HepG2 (cell line): Measurements from ENCODE around the gene DHX57. TPM values are rescaled to one million over a fixed set of nuclear protein-coding genes. Genes with fewer than 3 reads are reported as not detected.

Source experiments
- HOXA3 ChIP-seq: sonication (generic); formaldehyde crosslinking; IDR thresholded peaks from 2 replicates; pipeline ENCODE4 v1.5.0; 2020; ENCODE audit warnings: missing genetic modification reagents
- IRX3 ChIP-seq: sonication (generic); formaldehyde crosslinking; IDR thresholded peaks from 2 replicates; pipeline ENCODE4 v1.8.1; 2023; ENCODE audit warnings: mild to moderate bottlenecking, low read depth, missing genetic modification reagents, borderline replicate concordance
- ISL2 ChIP-seq: sonication (generic); formaldehyde crosslinking; IDR thresholded peaks from 2 replicates; pipeline ENCODE4 v1.5.0; 2020; ENCODE audit warnings: missing genetic modification reagents
- KDM5A ChIP-seq: fragments of 200-600 bp; sonication (generic); IDR thresholded peaks from 2 replicates; pipeline ENCODE4 v1.7.0; 2018; ENCODE audit warnings: antibody characterized with exemption, mild to moderate bottlenecking, low read length, borderline replicate concordance
- MXD4 ChIP-seq: IDR thresholded peaks from 2 replicates; pipeline ENCODE4 v1.6.1; 2016; ENCODE audit warnings: mild to moderate bottlenecking, missing biosample characterization, missing genetic modification reagents
- PLRG1 ChIP-seq: fragments of 450-650 bp; conservative IDR thresholded peaks from 2 replicates; pipeline ENCODE4 v1.6.1; 2016
- SRSF1 ChIP-seq: fragments of 200-400 bp; formaldehyde crosslinking; optimal IDR thresholded peaks from 2 replicates; pipeline ENCODE3; 2017; ENCODE audit warnings: mild to moderate bottlenecking, low read depth, low read length, moderate library complexity
- TP53 ChIP-seq: sonication (generic); formaldehyde crosslinking; conservative IDR thresholded peaks from 2 replicates; pipeline ENCODE4 v1.4.0; 2020; ENCODE audit warnings: missing genetic modification reagents
- ZKSCAN1 ChIP-seq: fragments of 150-350 bp; IDR thresholded peaks from 2 replicates; pipeline ENCODE4 v1.6.1; 2014; ENCODE audit warnings: low read length
- ZNF543 ChIP-seq: sonication (generic); formaldehyde crosslinking; IDR thresholded peaks from 2 replicates; pipeline ENCODE4 v1.4.0; 2020; ENCODE audit warnings: mild to moderate bottlenecking, missing genetic modification reagents
- ZNF782 ChIP-seq: sonication (generic); formaldehyde crosslinking; IDR thresholded peaks from 2 replicates; pipeline ENCODE4 v1.4.0; 2020; ENCODE audit warnings: missing genetic modification reagents, mild to moderate bottlenecking, borderline replicate concordance
- ZNF879 ChIP-seq: sonication (generic); formaldehyde crosslinking; IDR thresholded peaks from 2 replicates; pipeline ENCODE4 v1.8.1; 2023; ENCODE audit warnings: missing genetic modification reagents
- polyA plus RNA-seq, 8 experiments: library from polyadenylated mRNA; depleted of rRNA in 3 of 8; stranded (reverse) in 7 of 8; unstranded in 1 of 8; fragments of >200 nt; fragmentation: Illumina TruSeq in 4 of 8; extraction: Trizol in 4 of 8; gene quantifications; 2 replicates each; pipeline versions ENCODE4 v1.2.1 to v1.2.3, GENCODE V29; 2011 to 2016; ENCODE audit warnings: low read depth in 4 of 8, missing spikeins in 1 of 8, mixed read lengths in 1 of 8; ENCODE audit not compliant: insufficient read depth in 1 of 8
- total RNA-seq, 5 experiments: library from RNA; depleted of rRNA; stranded (reverse); fragments of >200 nt; fragmentation: Illumina TruSeq; extraction: Trizol; gene quantifications; 2 replicates each; pipeline ENCODE4 v1.2.3, GENCODE V29; 2016; ENCODE audit warnings: low read depth in 1 of 5
- TF ChIP-seq, protein P1 (sequence below): sonication (generic); formaldehyde crosslinking; IDR thresholded peaks from 2 replicates; pipeline ENCODE4 v1.4.0; 2020; ENCODE audit warnings: missing genetic modification reagents, borderline replicate concordance
- TF ChIP-seq, protein P2 (sequence below): sonication (generic); formaldehyde crosslinking; IDR thresholded peaks from 2 replicates; pipeline ENCODE4 v1.4.0; 2020; ENCODE audit warnings: missing genetic modification reagents
- TF ChIP-seq, protein P3 (sequence below): sonication (generic); formaldehyde crosslinking; IDR thresholded peaks from 2 replicates; pipeline ENCODE4 v1.4.0; 2020; ENCODE audit warnings: mild to moderate bottlenecking, missing genetic modification reagents
- TF ChIP-seq, protein P4 (sequence below): sonication (generic); formaldehyde crosslinking; IDR thresholded peaks from 2 replicates; pipeline ENCODE4 v1.4.0; 2020; ENCODE audit warnings: mild to moderate bottlenecking, missing genetic modification reagents
- TF ChIP-seq, protein P5 (sequence below): sonication (generic); formaldehyde crosslinking; IDR thresholded peaks from 2 replicates; pipeline ENCODE4 v1.4.0; 2020; ENCODE audit warnings: missing genetic modification reagents

Gene DHX57
- total and polyA plus RNA-seq, 2 of the 13 experiments (the other 11 are each of a cell fraction or from before 2014, with no cell fraction given), result 9.2 to 24.2 TPM

DNA sequence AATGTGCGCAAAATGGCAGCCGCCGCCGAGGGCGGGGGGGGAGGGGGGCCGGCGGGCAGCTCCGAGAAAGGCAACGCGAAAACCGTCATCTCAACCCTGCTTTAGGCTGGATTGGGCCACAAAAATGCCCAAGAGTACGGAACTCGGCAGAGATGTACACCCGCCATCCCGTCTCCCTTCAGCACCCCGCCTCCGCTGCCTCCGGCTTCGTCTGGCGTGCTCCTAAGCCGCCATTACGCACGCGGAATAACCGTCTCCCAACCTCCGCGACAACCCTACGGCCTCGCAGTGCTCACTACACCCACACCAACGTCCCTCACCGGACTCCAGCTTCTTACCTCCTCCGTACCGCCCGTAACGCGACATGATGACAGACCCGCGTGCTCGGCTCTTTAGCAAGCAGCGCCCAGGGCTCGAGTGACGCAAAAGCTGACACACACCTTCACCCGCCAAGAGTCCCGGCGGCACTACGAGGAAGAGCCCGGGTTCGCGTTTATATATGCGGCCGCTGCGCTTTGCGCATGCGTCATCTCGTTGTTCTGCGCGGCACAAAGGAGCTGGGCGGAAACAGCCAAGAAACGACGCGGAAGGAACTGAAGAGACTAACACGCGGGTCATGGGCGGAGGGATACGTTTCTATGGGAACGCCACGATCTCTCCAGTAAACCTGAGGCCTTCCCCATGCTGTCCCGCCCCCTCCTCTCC, 124.7 kb downstream of the DHX57 start, which contains the start of gene SRSF7 (continued):
- TF ChIP-seq, protein P1, sequence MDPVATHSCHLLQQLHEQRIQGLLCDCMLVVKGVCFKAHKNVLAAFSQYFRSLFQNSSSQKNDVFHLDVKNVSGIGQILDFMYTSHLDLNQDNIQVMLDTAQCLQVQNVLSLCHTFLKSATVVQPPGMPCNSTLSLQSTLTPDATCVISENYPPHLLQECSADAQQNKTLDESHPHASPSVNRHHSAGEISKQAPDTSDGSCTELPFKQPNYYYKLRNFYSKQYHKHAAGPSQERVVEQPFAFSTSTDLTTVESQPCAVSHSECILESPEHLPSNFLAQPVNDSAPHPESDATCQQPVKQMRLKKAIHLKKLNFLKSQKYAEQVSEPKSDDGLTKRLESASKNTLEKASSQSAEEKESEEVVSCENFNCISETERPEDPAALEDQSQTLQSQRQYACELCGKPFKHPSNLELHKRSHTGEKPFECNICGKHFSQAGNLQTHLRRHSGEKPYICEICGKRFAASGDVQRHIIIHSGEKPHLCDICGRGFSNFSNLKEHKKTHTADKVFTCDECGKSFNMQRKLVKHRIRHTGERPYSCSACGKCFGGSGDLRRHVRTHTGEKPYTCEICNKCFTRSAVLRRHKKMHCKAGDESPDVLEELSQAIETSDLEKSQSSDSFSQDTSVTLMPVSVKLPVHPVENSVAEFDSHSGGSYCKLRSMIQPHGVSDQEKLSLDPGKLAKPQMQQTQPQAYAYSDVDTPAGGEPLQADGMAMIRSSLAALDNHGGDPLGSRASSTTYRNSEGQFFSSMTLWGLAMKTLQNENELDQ, result no peak
- TF ChIP-seq ZNF543 (CRISPR knock-in tag) (peak; percentile 85), ZNF782 (CRISPR knock-in tag) (no peak), ISL2 (CRISPR knock-in tag) (peak; percentile 77), PLRG1 (no peak), HOXA3 (CRISPR knock-in tag) (peak; percentile 97), ZKSCAN1 (peak; percentile 14; the same call in 1 of the 2 replicates), TP53 (CRISPR knock-in tag) (no peak), MXD4 (CRISPR knock-in tag) (peak; percentile 96), KDM5A (peak; percentile 7; the same call in 1 of the 2 replicates), ZNF879 (CRISPR knock-in tag) (peak; percentile 64; the same call in 1 of the 2 replicates), IRX3 (peak; percentile 95), SRSF1 (peak; percentile 100)
- TF ChIP-seq, protein P2, sequence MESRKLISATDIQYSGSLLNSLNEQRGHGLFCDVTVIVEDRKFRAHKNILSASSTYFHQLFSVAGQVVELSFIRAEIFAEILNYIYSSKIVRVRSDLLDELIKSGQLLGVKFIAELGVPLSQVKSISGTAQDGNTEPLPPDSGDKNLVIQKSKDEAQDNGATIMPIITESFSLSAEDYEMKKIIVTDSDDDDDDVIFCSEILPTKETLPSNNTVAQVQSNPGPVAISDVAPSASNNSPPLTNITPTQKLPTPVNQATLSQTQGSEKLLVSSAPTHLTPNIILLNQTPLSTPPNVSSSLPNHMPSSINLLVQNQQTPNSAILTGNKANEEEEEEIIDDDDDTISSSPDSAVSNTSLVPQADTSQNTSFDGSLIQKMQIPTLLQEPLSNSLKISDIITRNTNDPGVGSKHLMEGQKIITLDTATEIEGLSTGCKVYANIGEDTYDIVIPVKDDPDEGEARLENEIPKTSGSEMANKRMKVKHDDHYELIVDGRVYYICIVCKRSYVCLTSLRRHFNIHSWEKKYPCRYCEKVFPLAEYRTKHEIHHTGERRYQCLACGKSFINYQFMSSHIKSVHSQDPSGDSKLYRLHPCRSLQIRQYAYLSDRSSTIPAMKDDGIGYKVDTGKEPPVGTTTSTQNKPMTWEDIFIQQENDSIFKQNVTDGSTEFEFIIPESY, result peak; percentile 30
- TF ChIP-seq, protein P3, sequence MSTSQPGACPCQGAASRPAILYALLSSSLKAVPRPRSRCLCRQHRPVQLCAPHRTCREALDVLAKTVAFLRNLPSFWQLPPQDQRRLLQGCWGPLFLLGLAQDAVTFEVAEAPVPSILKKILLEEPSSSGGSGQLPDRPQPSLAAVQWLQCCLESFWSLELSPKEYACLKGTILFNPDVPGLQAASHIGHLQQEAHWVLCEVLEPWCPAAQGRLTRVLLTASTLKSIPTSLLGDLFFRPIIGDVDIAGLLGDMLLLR (CRISPR knock-in tag), result peak; percentile 80; the same call in 1 of the 2 replicates
- TF ChIP-seq, protein P4, sequence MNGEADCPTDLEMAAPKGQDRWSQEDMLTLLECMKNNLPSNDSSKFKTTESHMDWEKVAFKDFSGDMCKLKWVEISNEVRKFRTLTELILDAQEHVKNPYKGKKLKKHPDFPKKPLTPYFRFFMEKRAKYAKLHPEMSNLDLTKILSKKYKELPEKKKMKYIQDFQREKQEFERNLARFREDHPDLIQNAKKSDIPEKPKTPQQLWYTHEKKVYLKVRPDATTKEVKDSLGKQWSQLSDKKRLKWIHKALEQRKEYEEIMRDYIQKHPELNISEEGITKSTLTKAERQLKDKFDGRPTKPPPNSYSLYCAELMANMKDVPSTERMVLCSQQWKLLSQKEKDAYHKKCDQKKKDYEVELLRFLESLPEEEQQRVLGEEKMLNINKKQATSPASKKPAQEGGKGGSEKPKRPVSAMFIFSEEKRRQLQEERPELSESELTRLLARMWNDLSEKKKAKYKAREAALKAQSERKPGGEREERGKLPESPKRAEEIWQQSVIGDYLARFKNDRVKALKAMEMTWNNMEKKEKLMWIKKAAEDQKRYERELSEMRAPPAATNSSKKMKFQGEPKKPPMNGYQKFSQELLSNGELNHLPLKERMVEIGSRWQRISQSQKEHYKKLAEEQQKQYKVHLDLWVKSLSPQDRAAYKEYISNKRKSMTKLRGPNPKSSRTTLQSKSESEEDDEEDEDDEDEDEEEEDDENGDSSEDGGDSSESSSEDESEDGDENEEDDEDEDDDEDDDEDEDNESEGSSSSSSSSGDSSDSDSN, result peak; percentile 64
- TF ChIP-seq, protein P5, sequence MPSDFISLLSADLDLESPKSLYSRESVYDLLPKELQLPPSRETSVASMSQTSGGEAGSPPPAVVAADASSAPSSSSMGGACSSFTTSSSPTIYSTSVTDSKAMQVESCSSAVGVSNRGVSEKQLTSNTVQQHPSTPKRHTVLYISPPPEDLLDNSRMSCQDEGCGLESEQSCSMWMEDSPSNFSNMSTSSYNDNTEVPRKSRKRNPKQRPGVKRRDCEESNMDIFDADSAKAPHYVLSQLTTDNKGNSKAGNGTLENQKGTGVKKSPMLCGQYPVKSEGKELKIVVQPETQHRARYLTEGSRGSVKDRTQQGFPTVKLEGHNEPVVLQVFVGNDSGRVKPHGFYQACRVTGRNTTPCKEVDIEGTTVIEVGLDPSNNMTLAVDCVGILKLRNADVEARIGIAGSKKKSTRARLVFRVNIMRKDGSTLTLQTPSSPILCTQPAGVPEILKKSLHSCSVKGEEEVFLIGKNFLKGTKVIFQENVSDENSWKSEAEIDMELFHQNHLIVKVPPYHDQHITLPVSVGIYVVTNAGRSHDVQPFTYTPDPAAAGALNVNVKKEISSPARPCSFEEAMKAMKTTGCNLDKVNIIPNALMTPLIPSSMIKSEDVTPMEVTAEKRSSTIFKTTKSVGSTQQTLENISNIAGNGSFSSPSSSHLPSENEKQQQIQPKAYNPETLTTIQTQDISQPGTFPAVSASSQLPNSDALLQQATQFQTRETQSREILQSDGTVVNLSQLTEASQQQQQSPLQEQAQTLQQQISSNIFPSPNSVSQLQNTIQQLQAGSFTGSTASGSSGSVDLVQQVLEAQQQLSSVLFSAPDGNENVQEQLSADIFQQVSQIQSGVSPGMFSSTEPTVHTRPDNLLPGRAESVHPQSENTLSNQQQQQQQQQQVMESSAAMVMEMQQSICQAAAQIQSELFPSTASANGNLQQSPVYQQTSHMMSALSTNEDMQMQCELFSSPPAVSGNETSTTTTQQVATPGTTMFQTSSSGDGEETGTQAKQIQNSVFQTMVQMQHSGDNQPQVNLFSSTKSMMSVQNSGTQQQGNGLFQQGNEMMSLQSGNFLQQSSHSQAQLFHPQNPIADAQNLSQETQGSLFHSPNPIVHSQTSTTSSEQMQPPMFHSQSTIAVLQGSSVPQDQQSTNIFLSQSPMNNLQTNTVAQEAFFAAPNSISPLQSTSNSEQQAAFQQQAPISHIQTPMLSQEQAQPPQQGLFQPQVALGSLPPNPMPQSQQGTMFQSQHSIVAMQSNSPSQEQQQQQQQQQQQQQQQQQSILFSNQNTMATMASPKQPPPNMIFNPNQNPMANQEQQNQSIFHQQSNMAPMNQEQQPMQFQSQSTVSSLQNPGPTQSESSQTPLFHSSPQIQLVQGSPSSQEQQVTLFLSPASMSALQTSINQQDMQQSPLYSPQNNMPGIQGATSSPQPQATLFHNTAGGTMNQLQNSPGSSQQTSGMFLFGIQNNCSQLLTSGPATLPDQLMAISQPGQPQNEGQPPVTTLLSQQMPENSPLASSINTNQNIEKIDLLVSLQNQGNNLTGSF (CRISPR knock-in tag), result peak; percentile 72
